ENCODE results near the gene OMG.

DNA sequence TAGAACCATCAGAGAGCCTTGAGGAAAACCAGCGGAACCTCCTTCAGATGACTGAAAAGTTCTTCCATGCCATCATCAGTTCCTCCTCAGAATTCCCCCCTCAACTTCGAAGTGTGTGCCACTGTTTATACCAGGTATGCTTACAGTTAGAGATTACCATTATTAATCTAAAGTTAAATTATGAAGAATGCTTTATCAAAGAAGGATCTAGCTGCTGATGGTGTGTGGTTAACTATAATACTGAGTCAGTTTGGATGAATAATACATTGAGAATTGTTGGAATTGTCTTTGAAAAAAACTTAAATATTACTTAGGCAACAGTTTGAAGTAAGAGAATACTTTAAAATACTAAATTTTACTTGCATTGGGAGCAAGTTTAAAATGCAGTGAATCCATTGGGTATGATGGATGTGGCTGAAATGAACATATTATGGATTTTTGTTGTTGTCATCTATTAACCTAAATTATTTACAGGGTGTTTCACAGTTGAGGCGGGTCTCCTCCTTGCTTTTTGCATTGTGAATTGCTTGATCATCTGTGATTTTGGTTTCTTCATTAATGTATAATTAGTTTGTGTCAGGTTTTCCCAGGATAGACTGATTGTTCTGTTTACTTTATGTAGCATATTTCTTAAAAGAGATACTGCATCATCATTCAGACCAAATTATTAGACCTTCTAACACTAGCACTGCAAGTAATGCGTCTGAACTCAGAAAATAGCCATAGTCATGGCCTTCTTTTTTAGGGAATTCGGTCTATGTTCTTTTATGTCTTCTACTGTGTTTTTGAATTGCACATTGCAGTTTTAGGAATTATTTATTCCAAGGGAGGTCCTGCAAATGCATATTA lies 47.8 kb downstream of the OMG start:
- TF ChIP-seq, protein P1, sequence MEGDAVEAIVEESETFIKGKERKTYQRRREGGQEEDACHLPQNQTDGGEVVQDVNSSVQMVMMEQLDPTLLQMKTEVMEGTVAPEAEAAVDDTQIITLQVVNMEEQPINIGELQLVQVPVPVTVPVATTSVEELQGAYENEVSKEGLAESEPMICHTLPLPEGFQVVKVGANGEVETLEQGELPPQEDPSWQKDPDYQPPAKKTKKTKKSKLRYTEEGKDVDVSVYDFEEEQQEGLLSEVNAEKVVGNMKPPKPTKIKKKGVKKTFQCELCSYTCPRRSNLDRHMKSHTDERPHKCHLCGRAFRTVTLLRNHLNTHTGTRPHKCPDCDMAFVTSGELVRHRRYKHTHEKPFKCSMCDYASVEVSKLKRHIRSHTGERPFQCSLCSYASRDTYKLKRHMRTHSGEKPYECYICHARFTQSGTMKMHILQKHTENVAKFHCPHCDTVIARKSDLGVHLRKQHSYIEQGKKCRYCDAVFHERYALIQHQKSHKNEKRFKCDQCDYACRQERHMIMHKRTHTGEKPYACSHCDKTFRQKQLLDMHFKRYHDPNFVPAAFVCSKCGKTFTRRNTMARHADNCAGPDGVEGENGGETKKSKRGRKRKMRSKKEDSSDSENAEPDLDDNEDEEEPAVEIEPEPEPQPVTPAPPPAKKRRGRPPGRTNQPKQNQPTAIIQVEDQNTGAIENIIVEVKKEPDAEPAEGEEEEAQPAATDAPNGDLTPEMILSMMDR (IDR thresholded peaks at IDR 0.05): no peak
- no peak for TF ChIP-seq POLR2A (IDR thresholded peaks at IDR 0.05)

All from breast epithelium (tissue), 3 donors.